Psoas muscle (tissue), 8 donors: Measurements from ENCODE around the gene GALNT15. TPM values are rescaled to one million over a fixed set of nuclear protein-coding genes. Genes with fewer than 3 reads are reported as not detected.

Experiments used
- ATAC-seq, 4 donors: fragments of 200-7000 bp; cut with Tn5 transposase; one replicate each; pipeline ENCODE4 v1.9.1; 2020; ENCODE audit warnings: moderate library complexity in 3 of 4, mild to moderate bottlenecking in 2 of 4
- DNase-seq, 2 donors: peaks; one replicate each; pipeline ENCODE4 v3.0.0-alpha.2; 2020
- H3K27ac ChIP-seq: fragments of 200-600 bp; one replicate; pipeline ENCODE4 v1.8.0; 2022
- H3K27me3 ChIP-seq, 3 donors: fragments of 200-600 bp in 1 of 3; one replicate each; pipeline versions ENCODE4 v1.6.1 to v1.8.0; 2013 to 2022; ENCODE audit warnings: low read length in 2 of 3, mild to moderate bottlenecking in 2 of 3, moderate library complexity in 1 of 3; ENCODE audit not compliant: insufficient read depth in 3 of 3
- H3K36me3 ChIP-seq, 2 donors: fragments of 200-600 bp in 1 of 2; one replicate each; pipeline versions ENCODE4 v1.6.1 to v1.8.0; 2013 to 2022; ENCODE audit warnings: low read depth in 1 of 2, mild to moderate bottlenecking in 1 of 2, moderate library complexity in 1 of 2; ENCODE audit not compliant: insufficient read depth in 1 of 2
- H3K4me1 ChIP-seq: fragments of 200-600 bp; one replicate; pipeline ENCODE4 v1.8.0; 2022
- H3K4me3 ChIP-seq: fragments of 200-600 bp; one replicate; pipeline ENCODE4 v1.8.0; 2022; ENCODE audit warnings: mild to moderate bottlenecking
- H3K9me3 ChIP-seq: fragments of 200-600 bp; one replicate; pipeline ENCODE4 v1.8.0; 2022
- CTCF ChIP-seq: fragments of 200-600 bp; IDR thresholded peaks from one replicate; pipeline ENCODE4 v1.8.0; 2022; ENCODE audit warnings: antibody characterized with exemption
- WGBS, 3 donors: extraction: QIAGEN DNeasy Blood & Tissue Kit; methylation state at CpG; one replicate each; pipeline versions ENCODE4 v1.1.6 to v1.1.7; 2013; 5-methylcytosine and 5-hydroxymethylcytosine counted together
- intact Hi-C, 2 donors: fragments of 100-400 bp; cut with DNase I; formaldehyde crosslinking; loops; one replicate each; pipeline versions ENCODE4 v1.11.0 to v1.14.2; 2022
- polyA plus RNA-seq, 3 donors: library from polyadenylated mRNA; stranded (reverse); fragments of 200-250 nt; gene quantifications; one replicate each; pipeline ENCODE4 v1.2.3, GENCODE V29; 2013
- total RNA-seq, 4 donors: library from RNA; stranded (reverse); fragmentation: NEBNext Ultra II Directional in 2 of 4; extraction: Animal tissue kit (Norgen Biotek cat#: 25700) in 2 of 4; gene quantifications; one replicate each; pipeline versions ENCODE4 v1.2.1 to v1.2.4, GENCODE V29; 2021 to 2023
- donor health status: healthy with polysubstance abuse.
- donor health status: DM: no; HTN: no; CAD: no; lungs with moderate emphysema.
- donor health status: Bipolar disorder and iron deficiency.
- donor health status: healthy.
- donor health status: DM: yes; HTN: yes; CAD: no.
- donor health status: DM: no; HTN: no; CAD: no.
- donor health status: DM: no; HTN: no; CAD: no.
- donor health status: DM: yes; HTN: yes; CAD: no.

GALNT15 gene
- total and polyA plus RNA-seq, 7 donors, result 5.5 to 50.6 (median 25.8) TPM

DNA sequence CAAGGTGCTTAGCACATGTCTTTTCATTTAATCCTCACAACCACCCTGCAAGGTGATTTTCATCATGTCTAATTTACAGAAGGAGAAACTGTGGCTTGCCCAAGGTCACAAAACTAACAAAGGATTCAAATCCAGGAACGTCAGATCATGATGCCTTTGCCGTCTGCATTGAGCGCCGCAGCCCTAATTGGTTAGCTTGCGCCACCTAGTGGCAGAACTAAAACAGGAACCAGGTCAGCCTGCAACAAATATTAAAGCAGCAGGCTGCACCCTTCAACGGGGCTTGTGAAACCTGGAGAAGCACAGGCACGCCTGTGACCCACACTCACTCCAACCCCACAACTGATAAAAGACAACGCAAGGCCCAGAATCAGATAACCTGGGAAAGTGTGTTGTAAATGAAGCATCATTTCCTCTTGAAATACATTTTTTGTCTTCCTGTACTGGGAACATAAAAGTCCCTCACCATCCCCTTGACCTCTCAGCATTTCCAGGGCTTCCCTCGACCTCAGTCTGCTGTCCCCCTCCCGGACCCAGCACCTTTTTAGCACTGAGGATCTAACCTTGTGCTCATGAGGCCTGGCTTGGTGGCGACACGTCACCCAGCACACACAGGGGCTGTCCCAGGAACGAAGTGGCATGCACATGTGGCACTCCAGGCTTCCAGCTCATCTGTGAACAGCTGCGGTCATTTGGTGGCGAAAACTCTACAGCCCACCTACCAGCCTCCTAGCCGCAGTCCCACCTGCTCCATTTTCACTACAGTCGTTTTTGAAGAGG is 73.0 kb downstream of the GALNT15 start:
- WGBS, 3 donors, result 24 to 25% (median 24%) methylated on average over 17 of the region's 17 CpGs
- Histone ChIP-seq H3K27ac (no peak overlapping the region), H3K27me3 (no peaks in the 10 kb centered on the region)

DNA sequence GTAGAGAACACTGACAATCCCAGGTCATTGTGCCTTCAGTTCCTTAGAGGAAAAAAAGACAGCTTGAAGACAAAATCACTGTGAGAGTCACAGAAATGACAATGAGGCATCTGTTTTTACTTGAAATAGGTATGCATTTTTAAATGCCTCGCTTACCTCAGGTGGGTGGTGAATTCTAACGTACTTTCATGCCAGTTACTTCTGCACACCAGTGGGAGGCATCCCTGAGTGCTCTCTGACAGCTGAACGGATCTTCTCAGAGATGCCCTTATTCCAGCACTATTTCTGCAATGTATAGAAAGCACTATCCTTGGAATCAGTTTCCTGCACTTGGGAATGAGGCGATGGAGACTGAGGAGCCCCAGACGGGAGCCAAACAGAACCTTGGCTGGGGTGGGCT is 74.1 kb downstream of the GALNT15 start:
- no peak for TF ChIP-seq CTCF
- no peak overlapping the region for H3K4me3 ChIP-seq
- DNase-seq (no peak), ATAC-seq (no peak)
- 81 to 87% (median 85%) methylated on average over 5 of the region's 5 CpGs for WGBS, 3 donors
- H3K27me3 ChIP-seq, result no peaks in the 10 kb centered on the region
- H3K27ac ChIP-seq, result no peak overlapping the region
- H3K36me3 ChIP-seq, result no peaks in the 10 kb centered on the region
- intact Hi-C loops, result loop anchor here (1.0 to 10.0 kb wide), 6 partner anchors 71 to 1044 kb away; partner anchors contain the start of gene CAPN7 (in 1 of the 2)
- no peaks in the 10 kb centered on the region for H3K9me3 ChIP-seq
- peaks cover 28% of the 10 kb centered on the region for H3K4me1 ChIP-seq

More for the DNA sequence above, 73.0 kb downstream of the GALNT15 start:
- H3K4me1 ChIP-seq, result peaks cover 27% of the 10 kb centered on the region
- no peaks in the 10 kb centered on the region for H3K36me3 ChIP-seq
- peak; percentile 96 for TF ChIP-seq CTCF
- no peaks in the 10 kb centered on the region for H3K9me3 ChIP-seq
- intact Hi-C loops, result loop anchor here (1.0 to 10.0 kb wide), 9 partner anchors 69 to 1043 kb away; partner anchors contain the start of gene CAPN7 (in 1 of the 2)
- DNase-seq, result peak; percentile 75 to 84
- ATAC-seq, result peak; percentile 49 to 69 (median 63)
- H3K4me3 ChIP-seq, result no peak overlapping the region

- ATAC-seq (no peak), DNase-seq (no peak)
- 16 to 29% (median 18%) methylated on average over 3 of the region's 3 CpGs for WGBS, 3 donors
- Histone ChIP-seq H3K36me3 (no peaks in the 10 kb centered on the region), H3K4me3 (no peak overlapping the region), H3K27ac (no peak overlapping the region), H3K4me1 (peaks cover 27% of the 10 kb centered on the region), H3K9me3 (no peaks in the 10 kb centered on the region), H3K27me3 (no peaks in the 10 kb centered on the region)
- intact Hi-C loops, result loop anchor here (5.0 to 10.0 kb wide), 5 partner anchors 72 to 1045 kb away; partner anchors contain the start of gene CAPN7 (in 1 of the 2)
- TF ChIP-seq CTCF, result no peak
Observed at GRCh38 chr3:16249336-16249735, 74.9 kb downstream of the GALNT15 start.

DNA sequence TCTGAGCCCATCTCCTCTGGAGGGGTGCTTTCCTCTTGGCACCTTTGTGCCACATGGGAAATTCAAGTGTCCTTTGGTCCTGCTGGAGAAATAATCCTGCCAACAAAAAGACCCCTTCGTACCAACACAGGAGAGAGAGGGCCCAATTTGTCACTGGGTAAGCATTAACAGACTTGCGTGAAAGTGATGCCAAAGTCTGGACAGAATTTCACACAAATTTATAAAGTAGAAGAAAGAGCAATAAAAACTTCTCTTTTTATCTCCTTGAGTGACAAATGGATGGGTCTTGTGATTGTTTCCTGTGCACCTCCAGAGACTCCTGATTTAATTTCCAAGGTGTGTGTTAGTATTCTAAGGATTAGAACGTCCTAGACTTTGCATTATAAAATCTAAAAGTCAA is 75.4 kb downstream of the GALNT15 start:
- WGBS, 3 donors, result 73 to 82% (median 80%) methylated on average over 3 of the region's 3 CpGs
- intact Hi-C loops, result loop anchor here (5.0 to 10.0 kb wide), 5 partner anchors 73 to 1045 kb away; partner anchors contain the start of gene CAPN7 (in 1 of the 2)
- Histone ChIP-seq H3K4me1 (peaks cover 27% of the 10 kb centered on the region), H3K36me3 (no peaks in the 10 kb centered on the region), H3K9me3 (no peaks in the 10 kb centered on the region), H3K27me3 (no peaks in the 10 kb centered on the region), H3K4me3 (no peak overlapping the region), H3K27ac (no peak overlapping the region)
- no peak for DNase-seq
- no peak for TF ChIP-seq CTCF
- ATAC-seq, result no peak
